Astrocyte (in vitro differentiated cells and primary cell): ENCODE measurements around the gene IARS2.

ENCODE experiments used
- CTCF ChIP-seq: IDR thresholded peaks from 2 replicates; pipeline ENCODE4 v1.5.1; 2011; ENCODE audit warnings: low read depth, mild to moderate bottlenecking, inconsistent platforms, low read length, moderate library complexity; ENCODE audit not compliant: insufficient read depth
- EZH2 ChIP-seq: IDR thresholded peaks from 2 replicates; pipeline ENCODE4 v1.6.1; 2012; ENCODE audit warnings: mild to moderate bottlenecking, low read length, inconsistent platforms; ENCODE audit not compliant: insufficient read depth

GRCh38 chr1:220182111-220182510, 88.2 kb downstream of the IARS2 start:
- TF ChIP-seq CTCF (no peak), EZH2 (no peak)
